ENCODE measurements around the gene GATD1. TPM values are rescaled to one million over a fixed set of nuclear protein-coding genes. Genes with fewer than 3 reads are reported as not detected.
A peak's percentile ranks its signal among the peaks of the same experiment; 100 is the strongest.

Gene GATD1
- total RNA-seq, 2 donors from 2014 or later, result 33.1 to 60.5 TPM

- ATAC-seq (no peak), DNase-seq (ENCODE audit: low spot score in 2 of 2) (no peak)
- H3K9me3 Mint-ChIP-seq, result no peaks in the 10 kb centered on the region
- H3K27ac Mint-ChIP-seq, result peak overlapping the region; percentile 49 to 93
- H3K36me3 Mint-ChIP-seq, result no peaks in the 10 kb centered on the region
Measured at GRCh38 chr11:774873-775592, 2.3 kb downstream of the GATD1 start.

GRCh38 chr11:773830-774229, 3.5 kb downstream of the GATD1 start:
- H3K9me3 Mint-ChIP-seq, result no peaks in the 10 kb centered on the region
- ATAC-seq (no peak), DNase-seq (ENCODE audit: low spot score in 2 of 2) (no peak)
- no peaks in the 10 kb centered on the region for H3K36me3 Mint-ChIP-seq
- peak overlapping the region in 1 of 2 donors; percentile 55 for H3K27ac Mint-ChIP-seq

GRCh38 chr11:773425-773824, 3.9 kb downstream of the GATD1 start:
- DNase-seq (ENCODE audit: low spot score in 2 of 2) (no peak), ATAC-seq (no peak)
- no peaks in the 10 kb centered on the region for H3K9me3 Mint-ChIP-seq
- no peaks in the 10 kb centered on the region for H3K36me3 Mint-ChIP-seq
- H3K27ac Mint-ChIP-seq, result peak overlapping the region in 1 of 2 donors; percentile 55

GRCh38 chr11:772429-773390, 4.6 kb downstream of the GATD1 start:
- Mint-ChIP-seq H3K36me3 (no peaks in the 10 kb centered on the region), H3K27ac (no peak overlapping the region), H3K9me3 (no peaks in the 10 kb centered on the region)
- DNase-seq (ENCODE audit: low spot score in 2 of 2), result no peak
- ATAC-seq, result no peak

GRCh38 chr11:771617-772204, 5.6 kb downstream of the GATD1 start:
- ATAC-seq (no peak), DNase-seq (ENCODE audit: low spot score in 2 of 2) (no peak)
- Mint-ChIP-seq H3K36me3 (no peaks in the 10 kb centered on the region), H3K9me3 (no peaks in the 10 kb centered on the region), H3K27ac (no peak overlapping the region)

GRCh38 chr11:770642-771616, 6.4 kb downstream of the GATD1 start:
- ATAC-seq, result no peak
- Mint-ChIP-seq H3K36me3 (no peaks in the 10 kb centered on the region), H3K9me3 (no peaks in the 10 kb centered on the region), H3K27ac (no peak overlapping the region)
- no peak for DNase-seq (ENCODE audit: low spot score in 2 of 2)

GRCh38 chr11:769887-770641, 7.2 kb downstream of the GATD1 start:
- DNase-seq (ENCODE audit: low spot score in 2 of 2) (no peak), ATAC-seq (no peak)
- Mint-ChIP-seq H3K36me3 (no peaks in the 10 kb centered on the region), H3K9me3 (no peaks in the 10 kb centered on the region), H3K27ac (peak overlapping the region in 1 of 2 donors; percentile 68)

- no peak for DNase-seq (ENCODE audit: low spot score in 2 of 2)
- Mint-ChIP-seq H3K27ac (peak overlapping the region; percentile 19 to 29), H3K9me3 (no peaks in the 10 kb centered on the region), H3K36me3 (no peaks in the 10 kb centered on the region)
- ATAC-seq, result no peak
Measured at GRCh38 chr11:767238-767637, 10.0 kb downstream of the GATD1 start.

GRCh38 chr11:766936-767210, 10.4 kb downstream of the GATD1 start:
- peak overlapping the region in 1 of 2 donors; percentile 19 for H3K27ac Mint-ChIP-seq
- no peaks in the 10 kb centered on the region for H3K9me3 Mint-ChIP-seq
- ATAC-seq (no peak), DNase-seq (ENCODE audit: low spot score in 2 of 2) (no peak)
- H3K36me3 Mint-ChIP-seq, result no peaks in the 10 kb centered on the region

- DNase-seq (ENCODE audit: low spot score in 2 of 2), result no peak
- Mint-ChIP-seq H3K9me3 (no peaks in the 10 kb centered on the region), H3K27ac (peak overlapping the region in 1 of 2 donors; percentile 19), H3K36me3 (no peaks in the 10 kb centered on the region)
- peak; percentile 23 to 58 for ATAC-seq
Measured at GRCh38 chr11:766106-766935, 11.0 kb downstream of the GATD1 start.

GRCh38 chr11:765802-766091, 11.5 kb downstream of the GATD1 start:
- DNase-seq (ENCODE audit: low spot score in 2 of 2) (no peak), ATAC-seq (no peak)
- Mint-ChIP-seq H3K9me3 (no peaks in the 10 kb centered on the region), H3K27ac (peak overlapping the region in 1 of 2 donors; percentile 19), H3K36me3 (no peaks in the 10 kb centered on the region)

GRCh38 chr11:765025-765801, 12.1 kb downstream of the GATD1 start:
- DNase-seq (ENCODE audit: low spot score in 2 of 2) (peak in 1 of 2 donors; percentile 56), ATAC-seq (peak; percentile 54 to 57)
- Mint-ChIP-seq H3K9me3 (no peaks in the 10 kb centered on the region), H3K27ac (peak overlapping the region in 1 of 2 donors; percentile 19), H3K36me3 (no peaks in the 10 kb centered on the region)

GRCh38 chr11:764322-765024, 12.8 kb downstream of the GATD1 start:
- Mint-ChIP-seq H3K36me3 (no peaks in the 10 kb centered on the region), H3K27ac (peak overlapping the region in 1 of 2 donors; percentile 36), H3K9me3 (no peaks in the 10 kb centered on the region)
- ATAC-seq (peak in 1 of 2 donors; percentile 9), DNase-seq (ENCODE audit: low spot score in 2 of 2) (no peak)

Measured in activated naive CD4-positive, alpha-beta T cell treated with anti-CD3 and anti-CD28 coated beads, Interleukin-2, amount 50 U/mL, for 72 hours (primary cell).